IPS-15b (cell line): ENCODE data around the gene KANK4.
"Not testable (repeated sequence)": the region's sequence is repeated elsewhere in the genome, so short reads cannot be mapped to it uniquely, and the experiment has no call there.

ENCODE experiments used
- H3K27me3 ChIP-seq: one replicate; pipeline ENCODE4 v1.6.1; 2013; ENCODE audit warnings: low read length; ENCODE audit not compliant: control insufficient read depth, insufficient read depth
- H3K36me3 ChIP-seq: one replicate; pipeline ENCODE4 v1.6.1; 2013; ENCODE audit warnings: low read length; ENCODE audit not compliant: control insufficient read depth, insufficient read depth
- H3K4me1 ChIP-seq: one replicate; pipeline ENCODE4 v1.6.1; 2013; ENCODE audit warnings: mild to moderate bottlenecking, low read length; ENCODE audit not compliant: control insufficient read depth, insufficient read depth
- H3K4me3 ChIP-seq: one replicate; pipeline ENCODE4 v1.5.1; 2013; ENCODE audit warnings: low read depth, low read length
- H3K9ac ChIP-seq: one replicate; pipeline ENCODE4 v1.6.1; 2013; ENCODE audit warnings: low read depth, mild to moderate bottlenecking, low read length
- H3K9me3 ChIP-seq: one replicate; pipeline ENCODE4 v1.6.1; 2013; ENCODE audit warnings: mild to moderate bottlenecking, low read length; ENCODE audit not compliant: control insufficient read depth, insufficient read depth

Gene KANK4

GRCh38 chr1:62228883-62229187 lies 90.4 kb downstream of the KANK4 start:
- H3K4me1 ChIP-seq: peaks cover 7% of the 10 kb centered on the region
- no peak overlapping the region for H3K9ac ChIP-seq
- H3K4me3 ChIP-seq: no peak overlapping the region
- H3K9me3 ChIP-seq: no peaks in the 10 kb centered on the region
- H3K36me3 ChIP-seq: peaks cover 26% of the 10 kb centered on the region
- H3K27me3 ChIP-seq: no peaks in the 10 kb centered on the region

- peaks cover 7% of the 10 kb centered on the region for H3K4me1 ChIP-seq
- H3K9me3 ChIP-seq: no peaks in the 10 kb centered on the region
- peaks cover 29% of the 10 kb centered on the region for H3K36me3 ChIP-seq
- no peak overlapping the region for H3K4me3 ChIP-seq
- H3K9ac ChIP-seq: no peak overlapping the region
- H3K27me3 ChIP-seq: no peaks in the 10 kb centered on the region
Observed at GRCh38 chr1:62228136-62228882, 90.9 kb downstream of the KANK4 start.

DNA sequence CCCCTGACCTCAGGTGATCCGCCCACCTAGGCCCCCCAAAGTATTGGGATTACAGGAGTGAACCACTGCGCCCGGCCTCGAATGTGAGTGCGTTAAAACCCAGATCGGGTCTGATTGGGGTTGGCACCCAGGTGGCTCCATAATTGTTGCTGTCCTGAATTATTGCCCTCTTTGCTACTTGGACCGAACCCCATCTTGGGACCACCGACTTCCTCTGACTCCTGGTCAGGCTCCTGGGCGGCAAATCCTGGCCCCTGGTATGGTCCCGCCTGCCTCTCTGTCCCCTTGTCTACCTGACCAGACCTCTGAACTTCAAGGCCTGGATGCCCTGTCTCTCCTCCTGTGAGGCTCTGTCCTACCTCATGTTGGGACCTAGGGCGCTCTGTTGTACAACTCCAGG lies 91.7 kb downstream of the KANK4 start:
- Histone ChIP-seq H3K27me3 (no peaks in the 10 kb centered on the region), H3K9me3 (no peaks in the 10 kb centered on the region), H3K4me3 (no peak overlapping the region), H3K4me1 (peaks cover 7% of the 10 kb centered on the region), H3K9ac (no peak overlapping the region), H3K36me3 (peaks cover 29% of the 10 kb centered on the region)

- Histone ChIP-seq H3K27me3 (no peaks in the 10 kb centered on the region), H3K9ac (no peak overlapping the region), H3K4me1 (peaks cover 6% of the 10 kb centered on the region), H3K9me3 (no peaks in the 10 kb centered on the region), H3K36me3 (peaks cover 25% of the 10 kb centered on the region), H3K4me3 (no peak overlapping the region)
Observed at GRCh38 chr1:62224182-62224581, 95.1 kb downstream of the KANK4 start.

DNA sequence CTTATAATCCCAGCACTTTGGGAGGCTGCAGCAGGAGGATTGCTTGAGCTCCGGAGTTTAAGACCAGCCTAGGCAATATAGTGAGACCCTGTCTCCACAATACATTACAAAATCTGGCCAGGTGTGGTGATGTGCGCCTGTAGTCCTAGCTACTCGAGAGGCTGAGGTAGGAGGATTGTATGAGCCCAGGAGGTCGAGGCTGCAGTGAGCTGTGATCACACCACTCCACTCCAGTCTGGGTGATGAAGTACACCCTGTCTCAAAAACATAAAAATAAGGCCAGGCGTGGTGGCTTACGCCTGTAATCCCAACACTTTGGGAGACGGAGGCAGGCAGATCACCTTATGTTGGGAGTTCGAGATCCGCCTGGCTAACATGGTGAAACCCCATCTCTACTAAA lies 96.9 kb downstream of the KANK4 start:
- H3K9me3 ChIP-seq: no peaks in the 10 kb centered on the region
- no peaks in the 10 kb centered on the region for H3K27me3 ChIP-seq
- peaks cover 18% of the 10 kb centered on the region for H3K36me3 ChIP-seq
- H3K4me3 ChIP-seq: no peak overlapping the region
- no peak overlapping the region for H3K9ac ChIP-seq
- no peaks in the 10 kb centered on the region for H3K4me1 ChIP-seq

DNA sequence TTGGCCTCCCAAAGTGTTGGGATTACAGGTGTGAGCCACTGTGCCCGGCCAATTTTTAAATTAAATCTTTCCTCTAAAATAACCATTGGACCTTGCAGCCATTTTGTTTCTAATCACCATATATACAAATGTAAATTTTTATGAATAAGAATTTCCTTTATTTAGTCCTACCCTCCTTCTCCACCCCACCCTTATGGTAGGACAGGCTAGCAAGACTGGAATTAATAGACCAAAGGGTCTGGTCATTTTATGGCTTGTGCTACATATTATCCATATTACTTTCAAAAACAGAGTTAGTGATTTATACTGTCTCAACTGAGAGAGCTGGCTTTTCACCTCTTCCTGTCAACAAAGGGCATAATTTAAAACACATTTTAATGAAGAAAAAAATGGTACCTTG lies 98.1 kb downstream of the KANK4 start:
- Histone ChIP-seq H3K4me1 (no peaks in the 10 kb centered on the region), H3K4me3 (no peak overlapping the region), H3K27me3 (no peaks in the 10 kb centered on the region), H3K36me3 (peaks cover 12% of the 10 kb centered on the region), H3K9me3 (no peaks in the 10 kb centered on the region), H3K9ac (no peak overlapping the region)

DNA sequence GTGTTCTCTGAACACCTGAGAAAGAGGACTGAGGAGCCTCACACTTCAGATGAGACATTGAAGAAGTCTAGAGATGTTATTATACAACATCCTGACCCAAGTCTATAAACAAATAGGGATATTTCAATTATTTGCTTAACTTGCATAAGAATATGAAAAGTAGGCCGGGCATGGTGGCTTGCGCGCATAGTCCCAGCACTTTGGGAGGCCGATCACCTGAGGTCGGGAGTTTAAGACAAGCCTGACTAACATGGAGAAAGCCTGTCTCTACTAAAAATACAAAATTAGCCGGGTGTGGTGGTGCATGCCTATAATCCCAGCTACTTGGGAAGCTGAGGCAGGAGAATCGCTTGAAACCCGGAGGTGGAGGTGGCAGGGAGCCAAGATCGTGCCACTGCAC lies 98.8 kb downstream of the KANK4 start:
- H3K9ac ChIP-seq, H3K9me3 ChIP-seq, H3K4me1 ChIP-seq, H3K4me3 ChIP-seq, H3K27me3 ChIP-seq: not testable (repeated sequence)
- peaks cover 12% of the 10 kb centered on the region for H3K36me3 ChIP-seq

DNA sequence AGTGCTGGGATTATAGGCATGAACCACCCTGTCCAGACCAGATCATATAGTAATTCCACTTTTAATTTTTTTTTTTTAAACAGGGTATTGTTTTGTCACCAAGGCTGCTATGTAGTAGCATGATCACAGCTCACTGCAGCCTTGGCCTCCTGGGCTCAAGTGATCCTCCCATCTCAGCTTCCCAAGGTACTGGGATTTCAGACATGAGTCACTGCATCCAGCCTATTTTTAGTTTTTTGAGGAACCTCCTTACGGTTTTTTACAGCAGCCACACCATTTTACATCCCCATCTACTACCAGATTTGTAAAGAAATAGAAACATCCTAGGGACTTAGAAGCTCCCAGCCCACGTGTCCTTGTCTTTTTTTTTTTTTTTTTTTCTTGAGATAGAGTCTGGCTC lies 100.6 kb downstream of the KANK4 start:
- H3K9ac ChIP-seq: no peak overlapping the region
- no peaks in the 10 kb centered on the region for H3K4me1 ChIP-seq
- H3K27me3 ChIP-seq: no peaks in the 10 kb centered on the region
- H3K4me3 ChIP-seq: no peak overlapping the region
- H3K36me3 ChIP-seq: peaks cover 8% of the 10 kb centered on the region
- no peaks in the 10 kb centered on the region for H3K9me3 ChIP-seq

DNA sequence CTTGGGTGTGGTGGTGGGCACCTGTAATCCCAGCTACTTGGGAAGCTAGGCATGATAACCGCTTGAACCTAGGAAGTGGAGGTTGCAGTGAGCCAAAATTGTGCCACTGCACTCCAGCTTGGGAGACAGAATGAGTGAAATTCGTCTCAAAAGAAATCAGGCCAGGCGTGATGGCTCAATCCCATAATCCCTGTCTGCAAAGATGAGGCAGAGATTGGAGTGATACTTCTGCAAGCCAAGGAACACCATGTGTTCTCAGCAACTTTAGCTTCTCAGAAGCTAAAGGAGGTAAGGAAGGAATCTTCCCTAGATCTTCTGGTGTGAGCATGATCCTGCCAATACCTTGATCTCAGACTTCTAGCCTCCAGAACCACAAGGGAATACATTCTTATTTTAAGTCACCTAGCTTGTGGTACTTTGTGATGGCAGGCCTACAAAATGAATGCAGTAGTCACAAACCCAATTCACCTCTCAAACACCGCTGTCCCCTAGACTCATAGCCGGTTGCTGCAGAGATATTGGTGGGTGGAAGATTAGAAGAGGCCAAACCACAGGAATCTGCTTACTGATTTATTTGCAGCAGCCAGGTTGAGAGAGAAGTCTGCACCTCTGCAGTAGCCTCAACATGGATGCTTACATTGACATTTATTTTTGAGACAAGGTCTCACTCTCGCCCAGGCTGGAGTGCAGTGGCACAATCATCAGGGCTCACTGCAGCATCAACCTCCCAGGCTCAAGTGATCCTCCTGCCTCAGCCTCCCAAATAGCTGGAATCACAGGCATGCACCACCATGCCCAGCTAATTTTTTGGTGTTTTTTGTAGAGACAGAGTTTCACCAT lies 105.9 kb downstream of the KANK4 start:
- H3K4me3 ChIP-seq: no peak overlapping the region

DNA sequence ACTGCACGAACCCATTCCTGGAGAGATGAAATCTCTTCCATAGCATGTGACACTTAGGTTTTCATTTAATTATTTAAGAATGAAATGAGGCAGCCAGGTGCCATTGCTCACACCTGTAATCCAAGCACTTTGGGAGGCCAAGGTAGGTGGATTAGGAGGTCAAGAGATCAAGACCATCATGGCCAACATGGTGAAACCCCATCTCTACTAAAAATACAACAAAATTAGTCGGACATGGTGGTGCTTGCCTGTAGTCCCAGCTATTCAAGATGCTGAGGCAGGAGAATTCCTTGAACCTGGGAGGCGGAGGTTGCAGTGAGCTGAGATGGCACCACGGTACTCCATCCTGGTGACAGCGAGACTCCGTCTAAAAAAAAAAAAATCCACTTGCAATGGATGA lies 106.8 kb downstream of the KANK4 start:
- H3K27me3 ChIP-seq: no peaks in the 10 kb centered on the region
- H3K9me3 ChIP-seq: no peaks in the 10 kb centered on the region
- H3K36me3 ChIP-seq: peaks cover 37% of the 10 kb centered on the region
- H3K4me3 ChIP-seq: no peak overlapping the region
- H3K9ac ChIP-seq: no peak overlapping the region
- no peaks in the 10 kb centered on the region for H3K4me1 ChIP-seq

More for the DNA sequence above, 105.9 kb downstream of the KANK4 start:
- no peak overlapping the region for H3K9ac ChIP-seq
- H3K4me1 ChIP-seq: no peaks in the 10 kb centered on the region
- no peaks in the 10 kb centered on the region for H3K9me3 ChIP-seq
- no peaks in the 10 kb centered on the region for H3K27me3 ChIP-seq
- H3K36me3 ChIP-seq: peaks cover 37% of the 10 kb centered on the region

DNA sequence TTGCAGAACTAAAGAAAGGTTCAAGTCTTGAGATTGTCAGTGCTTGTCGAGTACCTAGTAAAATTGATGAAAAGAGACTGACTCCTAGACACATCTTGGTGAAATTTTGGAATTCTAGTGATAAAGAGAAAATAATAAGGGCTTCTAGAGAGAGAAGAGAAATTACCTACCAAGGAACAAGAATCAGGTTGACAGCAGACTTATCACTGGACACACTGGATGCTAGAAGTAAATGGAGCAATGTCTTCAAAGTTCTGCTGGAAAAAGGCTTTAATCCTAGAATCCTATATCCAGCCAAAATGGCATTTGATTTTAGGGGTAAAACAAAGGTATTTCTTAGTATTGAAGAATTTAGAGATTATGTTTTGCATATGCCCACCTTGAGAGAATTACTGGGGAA lies 108.3 kb downstream of the KANK4 start:
- no peak overlapping the region for H3K9ac ChIP-seq
- H3K4me3 ChIP-seq: no peak overlapping the region
- peaks cover 3% of the 10 kb centered on the region for H3K4me1 ChIP-seq
- H3K27me3 ChIP-seq: no peaks in the 10 kb centered on the region
- H3K36me3 ChIP-seq: peaks cover 49% of the 10 kb centered on the region
- H3K9me3 ChIP-seq: no peaks in the 10 kb centered on the region

DNA sequence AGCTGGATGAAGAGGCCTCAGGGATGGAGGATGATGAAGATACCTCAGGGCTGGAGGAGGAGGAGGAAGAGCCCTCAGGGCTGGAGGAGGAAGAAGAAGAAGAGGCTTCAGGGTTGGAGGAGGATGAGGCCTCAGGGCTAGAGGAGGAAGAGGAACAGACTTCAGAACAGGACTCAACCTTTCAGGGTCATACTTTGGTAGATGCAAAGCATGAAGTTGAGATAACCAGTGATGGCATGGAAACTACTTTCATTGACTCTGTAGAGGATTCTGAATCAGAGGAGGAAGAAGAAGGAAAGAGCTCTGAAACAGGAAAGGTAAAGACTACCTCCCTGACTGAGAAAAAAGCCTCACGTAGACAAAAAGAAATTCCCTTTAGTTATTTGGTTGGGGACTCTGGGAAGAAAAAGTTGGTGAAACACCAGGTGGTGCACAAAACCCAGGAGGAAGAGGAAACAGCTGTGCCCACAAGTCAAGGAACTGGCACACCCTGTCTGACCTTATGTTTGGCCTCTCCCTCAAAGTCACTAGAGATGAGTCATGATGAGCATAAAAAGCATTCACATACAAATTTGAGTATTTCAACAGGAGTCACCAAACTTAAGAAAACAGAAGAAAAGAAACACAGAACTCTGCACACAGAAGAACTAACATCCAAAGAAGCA lies 109.2 kb downstream of the KANK4 start:
- no peak overlapping the region for H3K9ac ChIP-seq
- H3K4me3 ChIP-seq: no peak overlapping the region
- H3K36me3 ChIP-seq: peaks cover 56% of the 10 kb centered on the region
- H3K9me3 ChIP-seq: no peaks in the 10 kb centered on the region
- H3K4me1 ChIP-seq: peaks cover 3% of the 10 kb centered on the region
- H3K27me3 ChIP-seq: no peaks in the 10 kb centered on the region
